ENCODE data around the gene WSB1.
A peak's percentile ranks its signal among the peaks of the same experiment; 100 is the strongest.
"Not testable (repeated sequence)": the region's sequence is repeated elsewhere in the genome, so short reads cannot be mapped to it uniquely, and the experiment has no call there.

WSB1 gene, protein sequence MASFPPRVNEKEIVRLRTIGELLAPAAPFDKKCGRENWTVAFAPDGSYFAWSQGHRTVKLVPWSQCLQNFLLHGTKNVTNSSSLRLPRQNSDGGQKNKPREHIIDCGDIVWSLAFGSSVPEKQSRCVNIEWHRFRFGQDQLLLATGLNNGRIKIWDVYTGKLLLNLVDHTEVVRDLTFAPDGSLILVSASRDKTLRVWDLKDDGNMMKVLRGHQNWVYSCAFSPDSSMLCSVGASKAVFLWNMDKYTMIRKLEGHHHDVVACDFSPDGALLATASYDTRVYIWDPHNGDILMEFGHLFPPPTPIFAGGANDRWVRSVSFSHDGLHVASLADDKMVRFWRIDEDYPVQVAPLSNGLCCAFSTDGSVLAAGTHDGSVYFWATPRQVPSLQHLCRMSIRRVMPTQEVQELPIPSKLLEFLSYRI

DNA sequence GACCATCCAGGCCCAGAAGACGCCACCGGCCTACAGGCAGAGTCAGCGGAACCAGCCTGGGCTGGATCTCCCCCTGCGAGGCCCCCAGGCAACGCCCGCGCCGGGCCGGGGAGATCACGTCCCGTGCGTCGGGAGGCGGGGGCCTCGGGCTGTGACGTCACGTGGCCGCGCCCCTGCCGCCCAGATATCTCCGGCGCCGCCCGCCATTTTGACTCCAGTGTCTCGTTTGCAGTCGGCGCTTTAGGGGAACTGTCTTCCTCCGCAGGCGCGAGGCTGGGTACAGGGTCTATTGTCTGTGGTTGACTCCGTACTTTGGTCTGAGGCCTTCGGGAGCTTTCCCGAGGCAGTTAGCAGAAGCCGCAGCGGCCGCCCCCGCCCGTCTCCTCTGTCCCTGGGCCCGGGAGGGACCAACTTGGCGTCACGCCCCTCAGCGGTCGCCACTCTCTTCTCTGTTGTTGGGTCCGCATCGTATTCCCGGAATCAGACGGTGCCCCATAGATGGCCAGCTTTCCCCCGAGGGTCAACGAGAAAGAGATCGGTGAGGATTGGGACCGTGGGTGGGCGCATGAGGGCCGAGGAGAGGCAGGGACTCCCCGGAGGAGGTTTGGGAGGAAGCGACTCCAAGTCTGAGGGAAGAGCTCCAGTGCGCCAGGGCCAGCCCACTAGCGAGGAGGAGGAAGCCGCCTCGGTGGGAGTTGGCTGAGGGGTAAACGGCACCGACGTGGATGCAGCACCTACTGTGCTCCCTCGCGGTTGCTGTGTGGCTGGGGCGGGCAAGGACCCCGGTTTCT lies at the start of gene WSB1:
Gene WSB1 (plus strand): TSS at position 217 of the 791 bp plus-strand sequence. CDS start 282 bp downstream, at position 499.
- DNase-seq: peak; percentile 93 to 95 (median 94)

DNA sequence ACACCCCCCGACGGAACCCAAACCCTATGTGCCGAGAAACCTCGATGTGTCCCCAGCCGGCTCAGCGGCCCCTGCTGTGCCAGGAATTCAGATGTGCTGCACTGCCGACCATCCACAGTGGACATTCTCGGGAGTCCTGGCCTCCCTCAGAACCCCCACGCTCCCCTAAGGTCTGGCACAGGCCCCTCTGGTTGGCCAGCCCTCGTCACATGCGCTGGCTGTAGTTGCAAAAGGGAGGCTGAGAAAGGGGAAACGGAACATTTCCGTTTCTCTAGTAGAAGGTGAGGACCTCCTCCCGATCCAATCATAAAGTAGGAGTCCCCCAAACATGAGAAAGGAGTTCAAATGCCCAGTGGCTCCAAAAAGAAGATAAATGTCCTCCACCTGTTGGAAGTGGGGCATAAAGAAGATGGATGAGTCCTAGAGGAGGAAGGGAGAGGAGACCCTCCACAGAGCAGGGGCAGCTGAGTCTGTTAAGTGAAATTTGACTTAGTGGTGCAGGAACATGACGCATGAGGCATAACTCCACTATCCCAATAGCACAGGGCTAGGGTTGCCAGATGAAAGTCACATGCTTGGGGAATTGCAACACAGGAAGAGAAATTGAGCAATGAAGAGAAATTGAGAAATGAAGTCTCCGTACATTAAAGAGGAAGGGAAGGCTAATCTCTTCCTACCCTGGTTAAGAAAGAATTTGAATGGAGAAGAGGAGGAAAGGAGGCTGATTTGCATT lies 49.3 kb upstream of the WSB1 start:
- DNase-seq: no peak

DNA sequence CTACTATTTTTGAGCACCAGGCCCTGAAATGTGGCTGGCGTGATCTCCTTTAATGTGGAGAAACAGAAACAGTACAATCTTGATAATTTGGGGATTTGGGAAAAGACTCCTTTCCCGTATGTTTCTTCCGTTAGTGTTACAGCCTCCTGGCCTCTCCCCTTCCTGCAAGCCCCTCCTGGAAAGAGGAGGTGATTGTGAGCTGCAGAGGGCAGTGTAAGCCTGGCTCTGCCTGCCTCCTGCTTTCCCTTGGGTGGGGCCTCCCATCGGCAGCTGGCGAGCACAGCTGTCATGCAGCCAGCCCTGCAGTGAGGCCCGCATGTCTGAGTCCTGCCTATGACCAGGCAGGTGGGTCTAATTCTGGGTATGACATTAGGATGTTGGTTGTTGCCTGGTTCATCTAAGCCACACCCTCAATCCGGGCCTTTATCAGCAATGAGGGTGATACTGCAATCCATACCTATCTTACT lies 48.7 kb upstream of the WSB1 start:
- DNase-seq: peak; percentile 48 to 82 (median 56)

DNA sequence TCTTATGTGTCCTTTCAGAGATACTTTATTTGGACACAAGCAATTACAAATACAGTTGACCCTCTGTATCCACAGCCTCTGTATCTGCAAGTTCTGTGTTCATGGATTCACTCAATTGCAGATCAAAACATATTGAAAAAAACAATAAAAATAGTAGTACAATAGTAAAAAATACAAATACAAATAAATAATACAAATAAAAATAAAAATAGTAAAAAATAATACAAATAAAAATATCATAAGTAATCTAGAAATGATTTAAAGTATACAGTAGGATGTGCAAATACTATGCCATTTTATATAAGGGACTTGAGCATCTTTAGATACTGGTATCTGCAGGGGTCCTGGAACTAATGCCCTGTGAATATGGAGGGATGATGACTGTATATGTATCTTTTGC lies 47.4 kb upstream of the WSB1 start:
- DNase-seq: no peak

DNA sequence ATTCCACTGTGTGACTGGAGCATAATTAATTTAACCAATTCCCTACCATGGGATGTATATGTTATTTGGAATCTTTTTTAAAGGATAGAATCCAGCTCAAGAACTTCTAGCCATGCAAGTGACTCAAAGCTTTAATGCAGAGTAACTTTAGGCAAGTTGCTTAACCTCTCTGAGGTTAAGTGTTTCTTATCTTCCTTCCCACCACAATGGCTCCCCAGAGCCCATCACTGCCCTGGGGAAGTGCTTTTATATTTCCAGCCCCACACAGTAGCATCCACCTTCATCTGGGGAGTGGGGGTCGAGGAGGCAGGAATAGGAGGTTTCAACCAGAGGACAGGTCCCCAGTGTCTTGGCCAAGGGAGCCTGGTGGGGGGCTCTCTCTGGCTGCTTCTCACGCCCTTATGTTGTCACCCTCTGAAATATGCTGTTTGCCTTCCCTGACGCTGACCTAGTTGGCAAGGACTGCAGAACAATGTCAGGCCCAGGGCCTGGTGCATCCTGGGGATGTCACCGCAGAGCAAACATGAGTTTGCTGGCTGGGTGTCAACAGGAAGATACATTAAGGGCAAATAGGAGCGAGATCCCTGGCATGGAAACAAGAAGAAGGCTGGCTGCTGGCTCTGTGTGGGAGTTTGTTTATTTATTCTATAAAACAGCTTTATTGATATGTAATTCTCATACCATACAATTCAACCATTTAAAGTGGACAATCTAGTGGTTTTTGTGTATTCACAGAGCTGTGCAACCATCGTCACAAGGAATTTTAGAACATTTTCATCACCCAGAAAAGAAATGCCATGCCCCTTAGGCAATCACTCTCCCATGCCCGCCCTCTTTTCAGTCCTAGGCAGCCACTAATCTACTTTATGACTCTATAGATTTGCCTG lies 46.6 kb upstream of the WSB1 start:
- DNase-seq: peak in 1 of 3 experiments; percentile 29

DNA sequence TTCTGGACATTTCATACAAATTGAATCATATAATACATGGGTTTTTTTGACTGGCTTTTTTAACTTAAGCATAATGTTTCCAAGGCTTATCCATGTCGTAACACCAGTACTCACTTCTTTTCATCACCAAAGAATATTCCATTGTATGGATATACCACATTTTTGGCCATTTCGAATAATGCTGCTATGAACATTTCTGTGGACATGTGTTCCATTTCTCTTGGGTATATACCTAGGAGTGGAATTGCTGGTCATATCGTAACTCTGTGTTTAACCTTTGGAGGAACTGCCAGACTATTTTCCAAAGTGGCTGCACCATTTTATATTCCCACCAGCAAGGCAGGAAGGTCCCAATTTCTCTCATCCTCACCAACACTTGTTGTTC lies 46.0 kb upstream of the WSB1 start:
- DNase-seq: no peak

DNA sequence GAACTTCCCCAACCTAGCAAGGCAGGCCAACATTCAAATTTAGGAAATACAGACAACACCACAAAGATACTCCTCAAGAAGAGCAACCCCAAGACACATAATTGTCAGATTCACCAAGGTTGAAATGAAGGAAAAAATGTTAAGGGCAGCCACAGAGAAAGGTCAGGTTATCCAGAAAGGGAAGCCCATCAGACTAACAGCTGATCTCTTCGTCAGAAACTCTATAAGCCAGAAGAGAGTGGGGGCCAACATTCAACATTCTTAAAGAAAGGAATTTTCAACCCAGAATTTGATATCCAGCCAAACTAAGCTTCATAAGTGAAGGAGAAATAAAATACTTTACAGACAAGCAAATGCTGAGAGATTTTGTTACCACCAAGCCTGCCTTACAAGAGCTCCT lies 43.1 kb upstream of the WSB1 start:
- not testable (repeated sequence) for DNase-seq

DNA sequence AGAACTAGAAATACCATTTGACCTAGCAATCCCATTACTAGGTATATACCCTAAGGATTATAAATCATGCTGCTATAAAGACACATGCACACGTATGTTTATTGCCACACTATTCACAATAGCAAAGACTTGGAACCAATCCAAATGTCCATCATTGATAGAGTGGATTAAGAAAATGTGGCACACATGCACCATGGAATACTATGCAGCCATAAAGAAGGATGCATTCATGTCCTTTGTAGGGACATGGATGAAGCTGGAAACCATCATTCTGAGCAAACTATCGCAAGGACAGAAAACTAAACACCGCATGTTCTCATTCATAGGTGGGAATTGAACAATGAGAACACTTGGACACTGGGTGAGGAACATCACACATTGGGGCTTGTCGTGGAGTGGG lies 39.1 kb upstream of the WSB1 start:
- DNase-seq: not testable (repeated sequence)

DNA sequence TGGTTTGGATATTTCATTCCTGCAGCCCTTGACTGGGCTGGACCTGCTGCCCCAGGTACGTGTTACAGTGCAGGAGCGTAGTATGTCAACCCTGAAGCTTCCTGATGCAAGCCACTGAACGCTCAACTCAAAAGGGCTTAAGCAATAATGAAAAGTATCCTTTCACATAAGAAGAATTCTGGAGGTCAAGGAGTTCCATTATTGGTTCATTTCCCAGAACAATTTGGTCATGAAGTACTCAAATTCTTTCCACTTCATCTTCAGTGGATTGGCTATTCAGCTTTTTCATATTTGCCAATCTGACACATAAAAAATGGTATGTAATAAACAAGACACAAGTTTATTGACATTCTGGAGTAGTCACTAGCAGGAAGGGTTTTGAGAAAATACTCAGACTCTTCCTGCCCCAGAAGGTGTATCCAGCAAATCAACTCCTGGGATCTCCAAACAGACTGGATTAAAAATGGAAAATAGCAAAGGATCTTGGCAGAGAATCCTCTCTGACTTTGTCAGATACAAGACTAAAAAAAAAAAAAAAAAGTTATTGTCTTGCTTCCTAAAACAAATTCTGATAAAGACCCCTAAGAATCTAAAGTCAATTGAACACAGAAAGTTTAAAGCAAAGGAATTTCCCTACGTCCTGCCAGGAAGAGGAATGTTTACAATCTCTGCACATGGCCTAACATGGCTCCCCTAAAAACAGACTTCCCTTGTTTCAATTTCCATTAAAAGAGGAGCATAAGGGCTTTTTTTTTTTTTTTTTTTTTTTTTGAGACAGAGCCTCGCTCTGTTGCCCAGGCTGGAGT lies 37.5 kb upstream of the WSB1 start:
- peak in 1 of 3 experiments; percentile 7 for DNase-seq

DNA sequence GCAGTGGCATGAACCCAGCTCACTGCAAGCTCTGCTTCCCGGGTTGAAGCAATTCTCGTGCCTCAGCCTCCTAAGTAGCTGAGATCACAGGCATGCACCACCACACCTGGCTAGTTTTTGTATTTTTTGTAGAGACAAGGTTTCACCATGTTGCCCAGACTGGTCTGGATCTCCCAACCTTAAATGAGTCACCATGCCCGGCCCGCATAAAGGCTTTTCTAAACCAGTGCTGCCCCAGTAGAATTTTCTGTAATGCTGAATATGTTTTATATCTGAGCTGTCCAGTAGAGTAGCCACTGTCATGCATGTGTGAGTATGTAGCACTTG lies 36.9 kb upstream of the WSB1 start:
- DNase-seq: no peak

DNA sequence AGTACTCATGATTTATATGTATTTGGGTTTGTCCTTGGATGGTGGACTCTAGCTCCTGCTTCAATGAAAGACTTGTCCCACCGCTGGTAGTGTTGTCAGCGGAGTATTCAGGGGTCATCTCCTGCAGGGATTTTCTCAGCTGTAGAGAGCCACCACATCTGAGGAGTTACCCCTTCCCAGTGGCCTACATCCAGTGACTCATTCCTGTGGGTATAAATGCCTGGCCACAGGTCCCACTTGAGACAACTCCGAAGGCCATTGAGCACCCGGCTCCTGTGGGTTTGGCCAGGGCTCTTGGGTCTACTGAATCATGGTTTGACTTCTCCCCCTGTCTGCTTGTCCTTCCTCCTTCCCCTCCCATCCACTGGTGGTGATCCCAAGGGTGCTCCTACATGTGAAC lies 34.6 kb upstream of the WSB1 start:
- no peak for DNase-seq

DNA sequence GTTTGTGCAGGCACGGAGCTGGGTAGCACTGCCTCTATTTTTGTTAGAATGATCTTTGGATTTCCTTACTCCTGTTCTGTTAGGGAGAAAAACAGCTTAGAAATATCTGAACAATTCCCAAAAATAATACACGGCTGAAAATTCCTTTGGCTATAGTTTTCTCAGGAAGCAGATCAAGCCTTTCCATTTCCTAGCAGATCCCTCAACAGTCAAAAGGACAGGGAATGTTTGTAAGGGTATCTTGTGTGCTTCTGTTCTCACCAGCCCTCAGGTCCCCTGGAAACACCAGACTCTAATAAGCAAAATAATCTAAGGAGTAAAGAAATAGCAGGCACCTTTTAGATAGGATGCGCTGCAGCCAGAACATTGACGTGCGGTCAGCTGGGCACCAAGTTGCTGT lies 30.5 kb upstream of the WSB1 start:
- no peak for DNase-seq

DNA sequence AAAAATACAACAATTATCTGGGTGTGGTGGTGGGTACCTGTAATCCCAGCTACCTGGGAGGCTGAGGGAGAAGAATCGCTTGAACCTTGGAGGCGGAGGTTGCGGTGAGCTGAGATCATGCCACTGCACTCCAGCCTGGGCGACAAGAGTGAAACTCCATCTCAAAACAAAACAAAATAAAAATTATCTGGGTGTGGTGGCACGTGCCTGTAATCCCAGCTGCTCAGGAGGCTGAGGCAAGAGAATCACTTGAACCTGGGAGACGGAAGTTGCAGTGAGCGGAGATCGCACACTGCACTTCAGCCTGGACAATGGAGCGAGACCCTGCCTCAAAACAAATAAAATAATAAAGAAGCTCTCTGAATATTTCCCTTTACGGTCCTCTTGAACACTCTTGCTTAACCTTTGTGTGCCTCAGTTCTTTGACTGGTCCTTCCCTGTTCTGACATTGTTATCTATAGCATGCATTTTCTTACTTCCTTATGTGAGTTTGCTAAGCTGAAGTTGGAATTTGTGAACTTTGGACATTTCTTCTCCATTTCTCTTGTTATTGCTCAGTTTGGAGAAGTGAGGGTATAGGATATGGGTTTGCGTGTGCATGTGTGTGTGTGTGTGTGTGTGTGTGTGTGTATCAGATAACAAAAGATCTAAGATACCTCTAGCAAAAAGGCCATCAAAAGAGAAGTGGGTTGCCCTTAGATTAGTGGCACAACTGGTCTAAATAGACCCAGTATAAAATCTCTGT lies 29.7 kb upstream of the WSB1 start:
- no peak for DNase-seq

DNA sequence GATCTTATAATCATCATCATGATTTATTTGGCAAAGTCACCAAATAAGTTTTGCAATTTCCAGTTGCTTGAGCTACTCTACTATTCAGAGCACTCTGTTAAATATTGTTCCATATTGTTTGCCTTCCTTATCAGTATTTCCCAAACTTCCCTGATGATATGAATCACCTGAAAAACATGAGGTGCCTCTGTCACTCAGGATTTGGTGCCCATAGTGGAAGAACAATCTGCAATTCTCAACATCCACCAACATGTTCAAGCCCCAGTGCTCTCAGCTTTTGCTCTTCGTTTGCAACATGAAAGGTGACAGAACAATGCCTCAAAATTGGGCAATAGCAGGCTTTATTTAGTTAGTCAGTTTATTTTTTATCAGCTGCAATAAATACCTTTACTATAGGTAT lies 28.6 kb upstream of the WSB1 start:
- no peak for DNase-seq

DNA sequence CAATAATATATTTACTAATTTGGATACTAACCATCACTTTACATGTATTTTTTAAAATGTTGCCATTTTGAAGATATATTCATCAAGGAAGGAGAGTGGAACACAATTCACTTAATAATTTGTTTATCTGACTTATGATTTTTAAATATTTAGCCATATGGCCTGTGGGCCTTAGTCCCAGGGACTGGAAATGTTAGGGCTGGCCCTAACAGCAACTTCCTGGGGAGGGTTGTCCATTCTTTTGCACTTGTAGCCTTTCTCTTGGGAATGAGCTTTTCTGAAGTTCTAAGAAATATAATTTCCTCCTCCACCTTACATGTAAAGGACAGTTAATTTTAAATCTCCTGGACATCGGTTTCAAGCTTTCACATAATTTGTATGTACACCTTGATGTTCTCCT lies 27.7 kb upstream of the WSB1 start:
- no peak for DNase-seq

DNA sequence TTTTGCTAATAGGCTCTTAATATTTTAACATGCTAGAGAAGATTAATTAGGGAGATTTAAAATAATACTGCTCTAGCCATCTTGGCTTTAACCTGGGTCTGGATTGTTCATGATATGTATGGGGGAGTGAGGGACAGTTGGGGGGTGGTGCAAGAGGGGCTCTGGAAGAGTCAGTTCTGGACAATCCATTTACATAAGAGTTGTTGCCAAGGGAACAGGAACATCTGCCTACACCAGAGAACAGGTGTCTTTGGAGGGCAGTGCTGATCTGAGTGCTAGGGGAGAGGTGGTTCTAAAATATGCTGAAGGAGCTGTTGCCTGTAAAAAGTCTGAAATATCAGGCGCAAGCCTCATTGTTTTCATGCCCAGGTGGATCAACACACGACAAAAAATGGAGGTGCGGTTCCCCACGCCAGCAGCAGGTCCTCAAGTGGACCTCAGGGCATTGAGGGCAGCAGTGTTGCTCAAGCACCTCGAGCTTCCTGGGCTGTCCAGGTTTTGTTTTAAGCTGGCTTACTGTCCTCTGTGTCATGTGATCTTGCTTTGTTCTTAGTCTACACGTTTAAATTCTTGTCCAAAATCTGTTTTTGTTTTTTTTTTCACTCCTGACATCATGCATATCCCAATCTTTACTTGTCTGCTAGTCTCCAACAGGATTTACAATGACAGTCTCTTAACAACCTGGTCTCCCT lies 25.4 kb upstream of the WSB1 start:
- peak in 2 of 3 experiments; percentile 23 to 68 for DNase-seq

DNA sequence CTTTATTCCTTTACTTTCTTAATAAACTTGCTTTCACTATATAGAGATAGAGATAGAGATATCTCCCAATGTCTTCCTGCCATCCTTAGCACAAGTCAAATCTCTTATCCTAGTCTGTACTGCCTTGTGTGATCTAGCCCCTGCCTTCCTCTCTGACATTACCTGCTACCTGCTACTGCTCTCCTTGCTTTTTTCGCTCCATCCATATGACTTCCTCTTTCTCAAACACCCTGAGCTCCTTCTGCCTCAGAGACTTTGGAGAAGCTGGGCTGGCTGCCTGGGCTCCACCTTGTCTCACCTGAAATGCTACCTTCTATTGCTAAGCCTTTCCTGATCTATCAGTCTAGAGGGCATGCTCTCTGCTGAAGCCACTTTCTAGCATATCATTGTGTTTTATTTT lies 24.7 kb upstream of the WSB1 start:
- no peak for DNase-seq

DNA sequence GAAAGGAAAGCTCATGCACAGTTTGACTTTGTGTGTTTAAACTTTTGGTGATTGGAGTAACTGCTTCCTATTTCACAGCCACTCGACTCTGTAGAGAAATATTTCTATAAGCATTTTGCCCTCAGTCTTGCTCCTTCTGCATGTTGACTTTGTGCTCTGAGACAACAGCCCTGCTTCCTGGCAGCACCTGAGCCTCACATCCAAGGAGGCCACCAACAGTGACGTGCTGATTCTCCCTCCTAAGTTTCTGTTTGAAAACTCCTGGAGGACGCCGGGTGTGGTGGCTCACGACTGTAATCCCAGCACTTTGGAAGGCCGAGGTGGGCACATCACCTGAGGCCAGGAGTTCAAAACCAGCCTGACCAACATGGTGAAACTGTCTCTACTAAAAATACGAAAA lies 23.9 kb upstream of the WSB1 start:
- no peak for DNase-seq

DNA sequence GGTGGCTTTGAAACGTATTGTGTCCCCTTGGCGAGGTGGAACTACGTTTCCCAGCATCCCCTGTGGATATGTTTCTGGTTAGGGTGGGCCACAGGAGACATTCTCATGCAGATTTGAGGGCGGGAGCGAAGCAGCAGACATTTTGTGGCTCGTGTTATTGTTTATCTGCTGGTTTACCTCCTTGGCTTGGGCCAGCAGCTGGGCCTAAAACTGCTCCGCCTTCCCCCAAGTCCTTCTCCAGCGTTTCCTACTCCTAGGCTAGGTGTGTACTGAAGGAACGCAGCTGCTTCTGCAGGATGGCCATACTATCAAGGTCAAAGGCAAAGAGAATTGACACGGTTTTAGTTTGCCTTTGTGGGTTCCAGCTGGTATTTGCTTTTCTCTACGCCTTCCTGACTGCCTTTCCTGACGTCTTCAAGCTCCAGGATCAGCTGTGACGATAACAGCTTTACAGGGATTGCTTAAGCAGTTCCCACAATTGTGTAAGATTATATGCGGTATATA lies 17.2 kb upstream of the WSB1 start:
- DNase-seq: no peak

DNA sequence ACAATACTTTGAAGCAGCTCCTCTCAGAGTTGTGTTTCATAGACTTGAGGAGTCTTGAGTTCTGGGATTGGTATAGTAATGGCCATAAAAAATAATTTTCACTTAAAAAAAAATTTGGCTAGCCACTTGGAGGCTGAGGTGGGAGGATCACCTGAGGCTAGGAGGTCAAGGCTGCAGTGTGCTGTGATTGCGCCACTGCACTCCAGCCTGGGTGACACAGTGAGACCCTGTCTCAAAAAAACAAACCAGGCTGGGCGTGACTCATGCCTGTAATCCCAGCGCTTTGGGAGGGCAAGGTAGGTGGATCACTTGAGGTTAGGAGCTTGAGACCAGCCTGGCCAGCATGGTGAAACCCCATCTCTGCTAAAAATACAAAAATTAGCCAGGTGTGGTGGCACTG lies 14.8 kb upstream of the WSB1 start:
- DNase-seq: not testable (repeated sequence)
